ENCODE results near the gene HCN4.
A peak's percentile ranks its signal among the peaks of the same experiment; 100 is the strongest.
"Not testable (repeated sequence)": the region's sequence is repeated elsewhere in the genome, so short reads cannot be mapped to it uniquely, and the experiment has no call there.

HCN4 gene

GRCh38 chr15:73323956-73324355, 44.8 kb downstream of the HCN4 start:
- no peak for DNase-seq

GRCh38 chr15:73323374-73323955, 45.3 kb downstream of the HCN4 start:
- no peak for DNase-seq

- no peak for DNase-seq
Observed at GRCh38 chr15:73322665-73323373, 45.9 kb downstream of the HCN4 start.

GRCh38 chr15:73321496-73322450, 47.0 kb downstream of the HCN4 start:
- peak in 1 of 2 experiments; percentile 16 for DNase-seq

- DNase-seq = no peak
Observed at GRCh38 chr15:73320619-73321180, 48.1 kb downstream of the HCN4 start.

GRCh38 chr15:73319460-73320245, 49.1 kb downstream of the HCN4 start:
- no peak for DNase-seq

- no peak for DNase-seq
Observed at GRCh38 chr15:73318463-73319351, 50.1 kb downstream of the HCN4 start.

GRCh38 chr15:73317651-73318462, 50.9 kb downstream of the HCN4 start:
- DNase-seq = peak in 1 of 2 experiments; percentile 7

GRCh38 chr15:73313861-73314260, 54.9 kb downstream of the HCN4 start:
- DNase-seq = no peak

GRCh38 chr15:73308305-73308704, 60.5 kb downstream of the HCN4 start:
- no peak for DNase-seq

- peak; percentile 82 to 84 for DNase-seq
Observed at GRCh38 chr15:73305331-73306211, 63.2 kb downstream of the HCN4 start.

- no peak for DNase-seq
Observed at GRCh38 chr15:73303636-73304035, 65.1 kb downstream of the HCN4 start.

GRCh38 chr15:73300286-73300685, 68.5 kb downstream of the HCN4 start:
- not testable (repeated sequence) for DNase-seq

GRCh38 chr15:73298522-73299245, 70.1 kb downstream of the HCN4 start:
- no peak for DNase-seq

GRCh38 chr15:73296609-73297353, 72.0 kb downstream of the HCN4 start:
- DNase-seq = no peak

- no peak for DNase-seq
Observed at GRCh38 chr15:73295630-73296286, 73.0 kb downstream of the HCN4 start.

GRCh38 chr15:73293773-73294172, 75.0 kb downstream of the HCN4 start:
- DNase-seq = no peak

Measured in NCI-H2081 (cell line).